M059J (cell line): Measurements from ENCODE around the gene POLDIP3. TPM values are rescaled to one million over a fixed set of nuclear protein-coding genes. Genes with fewer than 3 reads are reported as not detected.
A peak's percentile ranks its signal among the peaks of the same experiment; 100 is the strongest.
"Not testable (repeated sequence)": the region's sequence is repeated elsewhere in the genome, so short reads cannot be mapped to it uniquely, and the experiment has no call there.

Source experiments
- DNase-seq: peaks from one replicate; pipeline ENCODE4 v3.0.0-alpha.2; 2012; ENCODE audit warnings: low read depth
- total RNA-seq: library from RNA; depleted of rRNA; stranded (reverse); fragments of >200 nt; shearing (Covaris generic); gene quantifications from 2 replicates; pipeline ENCODE4 v1.2.3, GENCODE V29; 2014

POLDIP3 gene
- total RNA-seq, 1 experiment from 2014 or later, result 28.3 TPM

DNA sequence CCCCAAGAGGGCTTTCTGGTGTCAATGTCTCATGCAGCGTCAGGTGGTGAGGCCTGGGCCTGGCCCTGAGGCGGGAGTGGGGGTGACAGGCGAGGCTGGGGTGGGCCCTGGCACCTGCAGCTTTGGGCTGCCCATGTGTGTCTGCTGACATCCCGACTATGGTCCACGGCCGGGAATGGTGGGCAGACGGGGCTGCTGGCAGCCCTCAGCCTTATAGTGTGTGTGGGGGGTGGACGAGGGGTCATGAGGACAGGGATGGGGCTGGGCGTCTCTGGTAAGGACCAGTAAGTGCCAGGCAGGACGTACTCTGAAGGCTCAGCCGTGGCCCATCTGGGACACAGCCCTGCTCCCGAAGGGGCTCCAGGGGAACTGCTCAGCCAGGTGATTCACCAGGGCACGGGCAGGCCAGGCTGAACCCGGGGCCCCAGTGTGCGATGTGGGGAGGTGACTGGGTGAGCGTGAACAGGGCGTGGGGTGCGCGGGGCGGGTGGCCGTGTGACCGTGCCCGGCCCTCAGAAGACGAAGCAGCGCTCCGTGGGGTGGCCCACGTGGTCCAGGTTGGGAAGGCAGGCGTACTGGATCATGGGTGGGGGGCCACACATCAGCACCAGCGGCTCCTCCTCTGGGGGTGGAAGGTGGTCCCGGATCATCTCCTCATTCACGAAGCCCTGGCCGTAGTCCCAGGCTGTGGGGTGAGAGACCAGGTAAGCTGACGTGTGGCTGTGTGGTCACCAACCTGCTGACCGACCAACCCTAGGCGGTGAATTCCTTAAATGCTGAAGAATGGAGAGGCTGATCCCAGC lies 4.8 kb upstream of the POLDIP3 start:
- no peak for DNase-seq

- no peak for DNase-seq
These were observed 2.7 kb upstream of the POLDIP3 start for GRCh38 chr22:42617155-42617983.

DNA sequence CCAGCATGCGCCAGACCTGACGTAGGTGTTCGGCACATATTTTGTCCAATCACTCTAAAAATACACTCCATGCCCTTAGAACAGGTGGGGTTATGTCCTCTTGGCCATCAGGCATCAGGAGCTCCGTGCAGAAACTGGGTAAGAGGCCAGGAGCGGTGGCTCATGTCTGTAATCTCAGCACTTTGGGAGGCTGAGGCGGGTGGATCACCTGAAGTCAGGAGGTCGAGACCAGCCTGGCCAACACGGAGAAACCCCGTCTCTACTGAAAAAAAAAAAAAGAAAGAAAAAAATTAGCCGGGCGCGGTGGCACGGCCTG lies 1.1 kb upstream of the POLDIP3 start:
- not testable (repeated sequence) for DNase-seq

- DNase-seq, result peak; percentile 98
These were observed 593 bp upstream of the POLDIP3 start for GRCh38 chr22:42615092-42615859.

DNA sequence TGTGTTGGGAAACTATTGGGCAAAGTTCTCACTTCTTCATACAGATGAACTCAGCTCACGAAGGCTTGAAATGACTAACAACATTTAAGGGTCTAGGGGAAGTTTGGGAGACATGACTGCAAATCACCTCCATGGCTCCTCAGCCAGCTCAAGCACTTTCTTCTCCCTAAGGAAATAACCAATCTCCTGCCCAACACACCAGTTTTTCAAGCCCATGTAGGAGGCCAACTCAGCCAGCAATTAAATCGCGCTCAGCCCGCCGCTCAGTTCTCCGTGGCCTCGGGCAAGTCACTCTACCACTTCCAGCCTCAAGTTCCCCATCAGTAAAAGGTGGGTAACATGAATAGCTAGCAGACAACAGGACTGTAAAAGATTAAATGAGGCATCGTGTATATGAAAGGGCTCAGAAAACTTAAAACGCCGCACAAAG lies 796 bp downstream of the POLDIP3 start:
- DNase-seq, result peak; percentile 38

DNA sequence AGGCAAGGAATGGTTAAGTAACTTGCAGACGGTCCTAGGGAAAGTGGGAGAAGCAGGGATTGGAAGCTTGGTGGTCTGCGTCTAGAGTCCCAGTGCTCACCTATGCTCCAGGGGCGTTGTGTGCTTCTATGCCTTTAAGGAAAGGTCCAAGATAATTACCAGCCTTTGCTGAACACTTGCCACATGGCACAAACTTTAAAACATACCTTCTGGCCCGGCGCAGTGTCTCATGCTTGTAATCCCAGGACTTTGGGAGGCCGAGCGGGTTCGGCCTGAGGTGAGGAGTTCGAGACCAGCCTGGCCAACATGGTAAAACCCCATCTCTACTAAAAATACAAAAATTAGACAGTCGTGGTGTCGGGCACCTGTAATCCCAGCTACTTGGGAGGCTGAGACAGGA lies 2.3 kb downstream of the POLDIP3 start:
- DNase-seq, result no peak

DNA sequence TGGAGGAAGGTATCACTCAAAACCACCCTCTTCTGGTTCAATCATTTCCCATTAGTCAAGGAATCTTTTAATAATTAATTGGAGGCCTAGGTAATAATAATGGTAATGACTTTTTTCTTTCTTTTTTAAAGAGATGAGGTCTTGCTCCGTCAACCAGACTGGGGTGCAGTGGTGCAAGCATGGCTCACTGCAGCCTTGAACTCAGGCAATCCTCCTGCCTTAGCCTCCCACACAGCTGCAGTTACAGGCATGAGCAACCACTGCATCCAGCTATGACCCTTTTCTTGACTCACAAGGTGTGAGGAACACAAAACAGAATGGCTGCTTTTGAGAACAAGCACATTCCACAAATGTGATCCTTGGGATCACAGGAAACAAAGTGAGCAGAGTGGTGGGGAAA lies 3.6 kb downstream of the POLDIP3 start:
- no peak for DNase-seq

GRCh38 chr22:42610186-42610585 lies 4.5 kb downstream of the POLDIP3 start:
- no peak for DNase-seq

DNA sequence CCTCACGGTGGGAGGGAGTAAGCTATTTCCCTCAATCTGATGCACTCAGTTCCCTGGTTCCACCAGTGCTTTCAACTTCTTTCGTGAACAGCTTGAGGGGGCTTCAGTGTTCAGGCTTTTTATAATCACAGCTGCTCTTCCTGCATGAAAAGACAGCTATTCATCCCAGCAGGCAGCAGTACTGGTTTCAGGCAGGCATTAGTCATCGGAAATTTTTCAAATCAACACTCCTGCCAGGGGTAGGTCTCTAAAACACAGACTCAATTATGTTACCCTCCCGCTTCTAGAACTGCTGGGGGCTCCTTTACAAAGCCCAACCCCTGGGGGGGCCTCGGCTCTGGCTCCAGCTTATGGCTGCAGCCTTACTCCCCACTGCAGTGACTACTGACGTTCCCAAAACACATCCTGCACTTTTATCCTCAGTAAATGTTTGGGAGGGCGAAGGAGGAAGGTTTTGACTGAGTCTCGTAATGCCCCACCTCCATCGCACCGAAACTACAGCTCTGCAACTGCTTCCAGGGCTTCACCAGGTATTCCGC lies 5.8 kb downstream of the POLDIP3 start:
- DNase-seq, result peak; percentile 49

- no peak for DNase-seq
These were observed 6.4 kb downstream of the POLDIP3 start for GRCh38 chr22:42608136-42608822.

GRCh38 chr22:42607641-42608040 lies 7.0 kb downstream of the POLDIP3 start:
- not testable (repeated sequence) for DNase-seq

GRCh38 chr22:42604403-42604802 lies 10.3 kb downstream of the POLDIP3 start:
- peak; percentile 17 for DNase-seq

DNA sequence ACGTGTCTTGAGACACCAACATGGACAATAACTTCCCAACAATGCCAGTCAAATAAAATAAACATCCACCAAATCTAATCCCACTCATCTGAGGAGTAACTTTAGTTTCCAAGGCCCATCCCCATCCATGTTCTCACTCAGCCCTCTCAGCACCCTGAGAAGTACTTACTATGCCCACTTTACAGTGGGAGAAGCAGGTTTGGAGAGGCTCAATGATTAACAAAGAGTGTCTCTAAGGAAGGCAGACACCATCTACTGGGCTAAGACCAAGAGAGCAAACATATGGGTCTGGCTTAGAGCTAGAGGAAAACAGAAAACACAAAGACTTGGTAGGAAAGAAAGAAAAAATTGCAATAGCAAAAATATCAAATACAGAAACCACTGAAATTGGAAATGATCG lies 11.3 kb downstream of the POLDIP3 start:
- DNase-seq, result no peak

DNA sequence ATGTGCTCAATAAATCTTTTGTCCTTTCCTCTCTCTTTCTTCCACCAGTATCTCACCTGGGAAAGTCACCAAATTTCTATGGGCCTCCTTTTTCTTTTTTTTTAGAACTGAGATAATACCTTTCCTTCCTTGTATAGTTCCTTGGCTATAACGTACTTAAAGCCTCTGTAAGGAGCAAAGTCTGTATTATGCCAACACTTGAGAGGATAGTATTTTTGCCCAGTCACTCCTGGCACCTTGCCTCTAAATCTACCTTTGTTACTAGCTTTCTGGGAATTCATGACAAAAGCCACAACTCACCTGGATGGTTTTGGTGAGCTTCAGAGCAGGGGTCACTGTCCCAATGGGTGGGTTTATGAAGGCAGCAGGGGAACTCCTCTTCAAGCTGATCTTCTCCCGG lies 12.2 kb downstream of the POLDIP3 start:
- no peak for DNase-seq

- no peak for DNase-seq
These were observed 12.7 kb downstream of the POLDIP3 start for GRCh38 chr22:42601879-42602465.

- no peak for DNase-seq
These were observed 17.7 kb downstream of the POLDIP3 start for GRCh38 chr22:42596863-42597530.

GRCh38 chr22:42596336-42596735 lies 18.3 kb downstream of the POLDIP3 start:
- no peak for DNase-seq

DNA sequence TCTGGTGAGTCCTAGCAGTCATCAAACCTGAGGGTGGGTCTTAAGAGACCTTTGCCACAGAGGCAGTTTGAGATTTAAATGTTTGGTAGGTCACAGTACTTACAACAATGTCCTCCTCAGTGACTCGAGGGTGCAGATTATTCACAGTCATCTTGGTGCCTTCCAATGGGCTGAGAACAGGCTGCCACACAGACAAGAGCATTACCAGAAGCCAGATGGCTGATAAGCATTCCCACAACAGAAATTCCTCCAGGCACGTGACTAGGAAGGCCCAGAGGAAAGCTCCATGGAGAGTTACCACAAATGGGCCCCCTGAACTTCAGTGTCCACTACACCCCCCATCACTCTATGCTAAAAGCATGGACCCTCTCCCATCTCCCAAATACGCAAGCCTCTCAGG lies 19.2 kb downstream of the POLDIP3 start:
- DNase-seq, result no peak

DNA sequence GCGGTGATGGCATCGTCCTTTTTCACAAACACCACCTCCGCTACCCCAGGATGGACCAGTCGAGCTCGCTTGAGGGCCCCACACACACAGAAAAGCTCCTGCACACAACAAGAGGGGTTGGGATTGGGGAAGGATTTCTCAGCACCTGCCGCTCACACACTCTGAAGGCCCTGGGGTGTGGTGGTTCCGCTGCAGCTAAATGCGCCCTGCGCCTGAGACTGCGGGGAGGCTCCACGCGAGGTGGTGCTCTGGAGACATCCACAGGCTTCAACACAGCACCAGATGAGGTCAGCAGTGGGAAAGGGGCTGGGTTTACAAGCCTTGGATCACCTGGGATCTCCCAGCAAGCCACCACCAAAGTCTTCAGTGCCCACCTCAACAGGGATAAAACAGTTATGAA lies 22.7 kb downstream of the POLDIP3 start:
- no peak for DNase-seq

DNA sequence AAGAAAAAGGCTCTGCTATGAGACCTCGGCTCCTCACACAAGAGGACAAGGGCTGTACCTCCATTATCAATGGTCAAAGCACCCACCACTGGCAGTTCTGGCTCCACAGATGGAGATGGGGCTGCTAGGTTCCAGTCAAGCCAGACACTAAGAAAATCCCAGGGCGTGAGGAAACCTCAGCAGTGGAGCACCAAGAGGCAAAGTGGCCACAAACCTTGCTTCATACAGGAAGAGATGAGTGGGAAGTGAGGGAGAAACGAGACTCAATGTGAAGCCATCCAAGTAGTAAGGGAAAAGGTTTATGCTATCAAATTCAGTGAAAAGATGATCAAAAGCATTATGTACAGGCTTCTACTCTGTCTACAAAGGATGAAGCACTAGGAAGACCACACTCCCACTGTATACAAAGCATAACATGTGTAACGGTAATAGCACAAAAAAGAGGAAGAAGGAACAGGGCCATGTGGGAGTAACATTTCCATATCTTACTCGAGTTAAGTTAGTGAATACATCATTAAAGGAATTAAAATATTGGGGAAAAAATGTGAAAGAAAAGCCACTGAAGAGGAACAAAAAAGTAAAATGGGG lies 27.0 kb downstream of the POLDIP3 start:
- DNase-seq, result no peak
